Heart right ventricle (tissue), 16 donors: Measurements from ENCODE around the gene AP1AR. TPM values are rescaled to one million over a fixed set of nuclear protein-coding genes. Genes with fewer than 3 reads are reported as not detected.

Experiments used
- ATAC-seq, 8 donors: fragments of 200-7000 bp; cut with Tn5 transposase; one replicate each; pipeline ENCODE4 v1.9.1; 2020; ENCODE audit warnings: mild to moderate bottlenecking in 8 of 8, moderate library complexity in 8 of 8, moderate number of reproducible peaks in 1 of 8
- DNase-seq, 2 donors: peaks; one replicate each; pipeline ENCODE4 v3.0.0-alpha.2; 2020
- H3K27ac ChIP-seq, 10 donors: fragments of 200-600 bp; sonication (generic) in 2 of 10; one replicate each; pipeline versions ENCODE4 v1.5.0 to v1.8.0; 2020 to 2022; ENCODE audit warnings: mild to moderate bottlenecking in 3 of 10
- H3K27me3 ChIP-seq, 7 donors: fragments of 200-600 bp; one replicate each; pipeline ENCODE4 v1.8.0; 2021 to 2022; ENCODE audit warnings: mild to moderate bottlenecking in 2 of 7
- H3K36me3 ChIP-seq, 9 donors: fragments of 200-600 bp; sonication (generic) in 1 of 9; one replicate each; pipeline versions ENCODE4 v1.5.0 to v1.8.0; 2020 to 2022; ENCODE audit warnings: mild to moderate bottlenecking in 2 of 9
- H3K4me1 ChIP-seq, 9 donors: fragments of 200-600 bp; sonication (generic) in 1 of 9; one replicate each; pipeline versions ENCODE4 v1.5.0 to v1.8.0; 2020 to 2022; ENCODE audit warnings: mild to moderate bottlenecking in 4 of 9
- H3K4me3 ChIP-seq, 10 donors: fragments of 200-600 bp; sonication (generic) in 2 of 10; one replicate each; pipeline versions ENCODE4 v1.5.0 to v1.8.0; 2020 to 2022; ENCODE audit warnings: mild to moderate bottlenecking in 7 of 10, moderate library complexity in 2 of 10
- H3K9me3 ChIP-seq, 11 donors: fragments of 200-600 bp in 10 of 11; sonication (generic) in 2 of 11; one replicate each; pipeline versions ENCODE4 v1.5.0 to v1.8.0; 2013 to 2022; ENCODE audit warnings: mild to moderate bottlenecking in 2 of 11, control low read depth in 1 of 11, moderate library complexity in 1 of 11
- WGBS, 2 donors: extraction: QIAGEN DNeasy Blood & Tissue Kit; methylation state at CpG; one replicate each; pipeline ENCODE4 v1.1.7; 2013; ENCODE audit warnings: inconsistent platforms in 1 of 2; 5-methylcytosine and 5-hydroxymethylcytosine counted together
- intact Hi-C, 10 donors: fragments of 100-400 bp; cut with DNase I; formaldehyde crosslinking; loops; one replicate each; pipeline versions ENCODE4 v1.11.1 to v1.14.2; 2022
- polyA plus RNA-seq, 2 donors: library from polyadenylated mRNA; stranded (reverse); fragments of 200-250 nt; gene quantifications; one replicate each; pipeline ENCODE4 v1.2.3, GENCODE V29; 2013
- total RNA-seq, 10 donors: library from RNA; stranded (reverse); fragmentation: NEBNext Ultra II Directional in 3 of 10; extraction: Animal tissue kit (Norgen Biotek cat#: 25700) in 3 of 10; gene quantifications; one replicate each; pipeline versions ENCODE4 v1.2.1 to v1.2.4, GENCODE V29; 2021 to 2023
- TF ChIP-seq, protein P1 (sequence below), 9 donors: fragments of 200-600 bp; sonication (generic) in 2 of 9; IDR thresholded peaks; one replicate each; pipeline versions ENCODE4 v1.5.0 to v1.8.0; 2021 to 2022; ENCODE audit warnings: antibody characterized with exemption in 9 of 9, mild to moderate bottlenecking in 5 of 9, moderate library complexity in 1 of 9
- donor health status: Arrhythmogenic right ventricular cardiomyopathy.
- donor health status: ischemic (EF 13 %, LVEDD 7.1; RV severe dilation, severe dysfunction).
- donor health status: healthy with polysubstance abuse.
- donor health status: DM: no; HTN: yes; CAD: no.
- donor health status: DM: no; HTN: no; CAD: no.
- donor health status: ischemic (EF 25% LVEDD 6.9; RV normal size, moderate dysfunction).
- donor health status: ischemic (EF 25% LVEDD 5.7; RV mildly dilated, moderate dysfunction).
- donor health status: healthy.
- donor health status: DM: yes; HTN: yes; CAD: no.
- donor health status: Ischemic cardiomyopathy.
- donor health status: ischemic (EF 35%, LVEDD 5.7; RV mildly dilated, moderate dysfunction).
- donor health status: nonischemic (EF 11% LVEDD 7.7; RV severe dilation, severe dysfunction).
- donor health status: DM: yes; HTN: yes; CAD: no.
- donor health status: PGD.
- donor health status: ischemic (EF 29% LVEDD 5.4; RV normal size, mild dysfunction).
- donor health status: nonischemic (EF 23%, LVEDD 6.1; RV moderate dilation, normal function).

The AP1AR gene
- total and polyA plus RNA-seq, 12 donors: 5.5 to 13.4 (median 10.6) TPM

DNA sequence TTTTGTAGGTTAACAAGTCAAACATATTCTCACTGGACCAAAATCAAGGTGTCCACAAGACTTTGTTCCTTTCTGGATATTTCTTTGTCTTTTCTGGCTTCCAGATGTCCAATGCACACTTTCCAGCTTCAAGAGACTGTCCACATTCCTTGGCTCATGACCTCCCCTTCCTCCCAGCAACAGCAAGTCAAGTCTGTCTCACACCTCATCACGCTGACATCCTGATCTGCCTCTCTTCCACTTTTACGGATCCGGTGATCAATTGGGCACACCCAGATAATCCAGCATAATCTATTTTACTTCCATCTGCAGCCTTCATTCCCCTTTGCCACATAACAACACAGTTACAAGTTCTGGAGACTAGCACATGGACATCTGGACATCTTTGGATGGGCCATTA lies 44.5 kb downstream of the AP1AR start:
- Histone ChIP-seq H3K4me3 (no peak overlapping the region), H3K27me3 (no peaks in the 10 kb centered on the region), H3K36me3 (peaks cover 0 to 25% (median 0%) of the 10 kb centered on the region in 9 donors), H3K27ac (no peak overlapping the region), H3K9me3 (peaks cover 0 to 5% (median 0%) of the 10 kb centered on the region in 11 donors), H3K4me1 (peaks cover 0 to 35% (median 6%) of the 10 kb centered on the region in 9 donors)
- DNase-seq: no peak
- no peak for ATAC-seq
- TF ChIP-seq, protein P1, sequence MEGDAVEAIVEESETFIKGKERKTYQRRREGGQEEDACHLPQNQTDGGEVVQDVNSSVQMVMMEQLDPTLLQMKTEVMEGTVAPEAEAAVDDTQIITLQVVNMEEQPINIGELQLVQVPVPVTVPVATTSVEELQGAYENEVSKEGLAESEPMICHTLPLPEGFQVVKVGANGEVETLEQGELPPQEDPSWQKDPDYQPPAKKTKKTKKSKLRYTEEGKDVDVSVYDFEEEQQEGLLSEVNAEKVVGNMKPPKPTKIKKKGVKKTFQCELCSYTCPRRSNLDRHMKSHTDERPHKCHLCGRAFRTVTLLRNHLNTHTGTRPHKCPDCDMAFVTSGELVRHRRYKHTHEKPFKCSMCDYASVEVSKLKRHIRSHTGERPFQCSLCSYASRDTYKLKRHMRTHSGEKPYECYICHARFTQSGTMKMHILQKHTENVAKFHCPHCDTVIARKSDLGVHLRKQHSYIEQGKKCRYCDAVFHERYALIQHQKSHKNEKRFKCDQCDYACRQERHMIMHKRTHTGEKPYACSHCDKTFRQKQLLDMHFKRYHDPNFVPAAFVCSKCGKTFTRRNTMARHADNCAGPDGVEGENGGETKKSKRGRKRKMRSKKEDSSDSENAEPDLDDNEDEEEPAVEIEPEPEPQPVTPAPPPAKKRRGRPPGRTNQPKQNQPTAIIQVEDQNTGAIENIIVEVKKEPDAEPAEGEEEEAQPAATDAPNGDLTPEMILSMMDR (IDR thresholded peaks at IDR 0.05): no peak
- intact Hi-C loops: no loop called here
- 84 to 85% methylated on average over 3 of the region's 3 CpGs for WGBS, 2 donors

DNA sequence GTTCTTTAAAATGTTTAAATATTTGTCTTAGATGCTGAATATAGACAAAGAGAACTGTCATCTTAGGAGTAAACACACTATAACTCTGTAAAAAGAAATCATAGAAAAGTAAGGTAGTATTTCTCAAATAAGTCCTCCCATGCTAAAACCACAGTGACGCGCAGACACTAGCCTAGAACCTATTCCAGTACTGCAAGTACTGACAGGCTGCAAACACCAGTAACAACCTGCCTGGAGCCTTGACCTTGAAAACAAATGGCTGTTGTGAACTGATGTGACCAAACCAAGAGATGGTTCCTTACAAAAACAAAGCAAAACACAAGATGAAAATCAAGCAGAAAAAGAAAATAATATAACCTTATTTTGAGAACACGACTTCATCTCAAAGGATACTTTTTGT lies 45.6 kb downstream of the AP1AR start:
- no peak overlapping the region for H3K4me3 ChIP-seq
- peaks cover 0 to 3% (median 0%) of the 10 kb centered on the region in 11 donors for H3K9me3 ChIP-seq
- no peaks in the 10 kb centered on the region for H3K27me3 ChIP-seq
- 91 to 92% methylated on average over 3 of the region's 3 CpGs for WGBS, 2 donors
- TF ChIP-seq, protein P1 (IDR thresholded peaks at IDR 0.05): no peak
- peaks cover 0 to 25% (median 0%) of the 10 kb centered on the region in 9 donors for H3K36me3 ChIP-seq
- ATAC-seq: peak in 1 of 8 donors; percentile 35
- intact Hi-C loops: no loop called here
- no peak for DNase-seq
- H3K27ac ChIP-seq: peak overlapping the region in 1 of 10 donors; percentile 10
- H3K4me1 ChIP-seq: peaks cover 0 to 41% (median 6%) of the 10 kb centered on the region in 9 donors

DNA sequence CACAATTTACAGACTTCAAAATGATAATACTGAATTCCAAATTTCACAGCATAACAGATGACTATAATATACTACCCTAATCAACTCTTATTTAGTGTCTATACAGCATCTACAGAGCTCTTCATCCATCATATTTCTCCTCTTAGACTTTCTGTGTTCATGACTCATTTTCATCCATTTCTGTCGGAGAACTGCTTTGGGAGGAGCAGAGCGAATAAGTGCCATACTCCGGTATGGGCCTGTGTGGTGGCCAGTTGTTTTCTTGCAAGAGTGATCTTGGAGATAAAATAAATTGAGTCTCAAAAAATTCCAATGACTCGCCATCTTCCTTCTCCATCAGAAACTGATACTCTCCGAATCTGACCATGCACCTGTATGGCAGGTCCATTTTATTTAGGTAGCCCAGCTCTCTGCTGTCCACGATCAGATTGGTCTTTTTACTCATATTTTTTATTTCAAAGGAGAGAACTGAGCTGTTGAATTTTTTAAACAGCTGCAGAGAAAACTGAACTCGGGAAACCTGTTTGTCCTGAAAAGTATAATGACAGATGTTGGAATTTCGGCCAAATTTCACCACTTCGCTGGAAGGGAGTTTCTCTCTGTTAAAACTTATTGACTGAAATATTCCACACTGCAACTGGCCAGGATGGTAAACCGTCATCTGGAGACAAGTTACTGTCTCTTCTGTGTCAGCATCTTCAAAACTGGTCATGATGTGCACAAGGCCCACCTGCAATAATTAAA lies 46.3 kb downstream of the AP1AR start:
- intact Hi-C loops: no loop called here
- TF ChIP-seq, protein P1 (IDR thresholded peaks at IDR 0.05): no peak
- no peaks in the 10 kb centered on the region for H3K9me3 ChIP-seq
- peaks cover 0 to 25% (median 0%) of the 10 kb centered on the region in 9 donors for H3K36me3 ChIP-seq
- ATAC-seq (no peak), DNase-seq (no peak)
- H3K27me3 ChIP-seq: no peaks in the 10 kb centered on the region
- no peak overlapping the region for H3K4me3 ChIP-seq
- no peak overlapping the region for H3K27ac ChIP-seq
- peaks cover 0 to 44% (median 6%) of the 10 kb centered on the region in 9 donors for H3K4me1 ChIP-seq
- 82 to 84% methylated on average over 10 of the region's 10 CpGs for WGBS, 2 donors

DNA sequence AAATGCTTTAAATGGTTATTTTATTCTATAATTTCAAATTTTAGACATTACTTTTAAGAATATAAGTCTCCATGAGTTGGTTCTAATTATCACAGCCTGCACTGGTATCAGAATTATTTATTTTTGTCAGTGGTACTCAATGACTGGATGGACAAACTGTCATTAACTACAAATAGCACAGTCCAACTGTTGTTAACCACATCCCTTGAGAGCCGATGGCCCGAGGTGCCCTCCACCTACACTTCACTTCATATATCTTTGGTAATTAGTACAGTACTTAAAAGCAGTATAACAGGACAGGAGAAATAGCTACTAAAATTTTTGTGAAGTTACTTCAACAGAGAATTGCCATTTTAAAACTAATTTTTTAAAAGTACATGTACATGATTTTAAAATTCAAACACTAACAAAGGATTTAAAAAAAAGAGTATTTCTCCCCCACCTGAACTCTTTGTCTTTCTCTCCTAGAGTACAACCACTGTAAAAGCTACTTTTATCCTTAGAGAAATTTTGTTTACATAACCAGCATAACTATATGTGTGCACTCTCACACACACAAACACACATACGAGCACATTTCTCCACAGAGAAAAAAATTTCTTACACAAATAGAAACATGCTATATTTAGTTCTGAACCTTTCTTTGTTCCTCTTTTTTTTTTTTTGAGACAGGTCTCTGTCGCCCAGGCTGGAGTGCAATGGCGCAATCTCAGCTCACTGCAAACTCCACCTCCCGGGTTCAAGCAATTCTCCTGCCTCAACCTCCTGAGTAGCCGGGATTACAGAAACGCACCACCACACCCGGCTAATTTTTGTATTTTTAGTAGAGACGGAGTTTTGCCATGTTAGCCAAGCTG lies 47.7 kb downstream of the AP1AR start:
- Histone ChIP-seq H3K4me1 (peaks cover 0 to 49% (median 10%) of the 10 kb centered on the region in 9 donors), H3K27ac (peak overlapping the region in 7 of 10 donors; percentile 0 to 54 (median 42)), H3K36me3 (peaks cover 0 to 25% (median 0%) of the 10 kb centered on the region in 9 donors), H3K4me3 (peak overlapping the region in 6 of 10 donors; percentile 5 to 37 (median 22)), H3K27me3 (no peaks in the 10 kb centered on the region), H3K9me3 (no peaks in the 10 kb centered on the region)
- ATAC-seq (peak in 7 of 8 donors; percentile 29 to 85 (median 72)), DNase-seq (no peak)
- WGBS, 2 donors: 42 to 52% methylated on average over 10 of the region's 10 CpGs
- TF ChIP-seq, protein P1 (IDR thresholded peaks at IDR 0.05): no peak
- intact Hi-C loops: no loop called here
